ENCODE measurements around the gene PPM1M.

The PPM1M gene

DNA sequence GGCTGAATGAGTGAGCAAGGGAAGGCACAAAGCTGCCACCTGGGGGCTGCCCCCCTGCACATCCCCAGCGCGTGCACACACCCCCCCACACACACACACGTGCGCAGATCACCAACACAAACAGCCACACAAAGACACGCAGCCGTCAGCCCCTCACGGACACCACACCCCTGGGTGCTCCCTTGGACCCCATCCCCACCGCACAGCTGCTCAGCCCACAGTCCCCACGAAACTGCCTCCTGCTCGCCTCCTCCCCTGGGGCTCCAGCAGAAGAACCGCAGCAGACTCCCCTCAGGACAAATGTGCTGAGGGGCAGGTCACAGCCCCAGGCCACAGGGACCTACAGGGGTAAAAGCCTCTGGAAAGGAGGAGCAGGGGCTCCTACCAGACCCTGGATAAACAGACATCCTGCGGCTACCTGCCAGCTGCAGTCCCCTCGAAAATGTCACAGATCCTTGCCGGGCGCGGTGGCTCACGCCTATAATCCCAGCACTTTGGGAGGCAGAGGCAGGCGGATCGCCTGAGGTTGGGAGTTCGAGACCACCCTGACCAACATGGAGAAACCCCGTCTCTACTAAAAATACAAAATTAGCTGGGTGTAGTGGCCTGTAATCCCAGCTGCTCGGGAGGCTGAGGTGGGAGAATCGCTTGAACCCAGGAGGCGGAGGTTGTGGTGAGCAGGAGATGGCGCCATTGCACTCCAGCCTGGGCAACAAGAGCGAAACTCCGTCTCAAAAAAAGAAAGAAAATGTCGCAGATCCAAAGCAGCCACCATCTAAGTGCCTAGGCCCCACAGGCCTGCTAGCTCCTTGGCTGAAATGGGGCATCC lies 13.1 kb upstream of the PPM1M start:
- Histone ChIP-seq H3K27ac (ENCODE audit: extremely low read depth, low read depth, low read length) (no peak overlapping the region), H3K9me3 (ENCODE audit: control insufficient read depth, insufficient read depth, low read depth, low read length) (no peaks in the 10 kb centered on the region), H3K36me3 (ENCODE audit: control insufficient read depth in 2 of 2, insufficient read depth in 1 of 2, low read length in 2 of 2) (peaks cover 0 to 44% of the 10 kb centered on the region in 2 experiments; a peak in 1 of 3 replicates), H3K4me1 (ENCODE audit: control insufficient read depth, insufficient read depth, low read length) (no peaks in the 10 kb centered on the region), H3K4me3 (ENCODE audit: low read depth, low read length) (no peak overlapping the region)
- ChIA-PET POLR2A (interaction anchor here (1.0 kb wide), 1 partner anchor 11 kb away, joined by 3 read pairs; no protein-coding TSS in a partner anchor), CTCF (interaction anchor here (0.7 to 3.4 kb wide), 11 partner anchors 9 to 1568 kb away, joined by 3 to 44 read pairs (median 4); partner anchors contain the start of gene GLYCTK)
- TF ChIP-seq, protein P1, sequence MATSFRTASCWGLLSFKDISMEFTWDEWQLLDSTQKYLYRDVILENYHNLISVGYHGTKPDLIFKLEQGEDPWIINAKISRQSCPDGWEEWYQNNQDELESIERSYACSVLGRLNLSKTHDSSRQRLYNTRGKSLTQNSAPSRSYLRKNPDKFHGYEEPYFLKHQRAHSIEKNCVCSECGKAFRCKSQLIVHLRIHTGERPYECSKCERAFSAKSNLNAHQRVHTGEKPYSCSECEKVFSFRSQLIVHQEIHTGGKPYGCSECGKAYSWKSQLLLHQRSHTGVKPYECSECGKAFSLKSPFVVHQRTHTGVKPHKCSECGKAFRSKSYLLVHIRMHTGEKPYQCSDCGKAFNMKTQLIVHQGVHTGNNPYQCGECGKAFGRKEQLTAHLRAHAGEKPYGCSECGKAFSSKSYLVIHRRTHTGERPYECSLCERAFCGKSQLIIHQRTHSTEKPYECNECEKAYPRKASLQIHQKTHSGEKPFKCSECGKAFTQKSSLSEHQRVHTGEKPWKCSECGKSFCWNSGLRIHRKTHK (tag by site-specific recombination; IDR thresholded peaks at IDR 0.05) = no peak
- TF ChIP-seq ZNF600 (tag by site-specific recombination; IDR thresholded peaks at IDR 0.05) (peak; percentile 38; the same call in 1 of the 2 replicates), EGR2 (tag by site-specific recombination; IDR thresholded peaks at IDR 0.05; ENCODE audit: low read depth) (no peak), GLIS2 (tag by site-specific recombination; IDR thresholded peaks at IDR 0.05) (peak; percentile 32; the same call in 1 of the 2 replicates), ZNF776 (tag by site-specific recombination; IDR thresholded peaks at IDR 0.05; ENCODE audit: borderline replicate concordance) (no peak), ZNF654 (tag by site-specific recombination; IDR thresholded peaks at IDR 0.05; ENCODE audit: low read depth) (peak; percentile 66), MZF1 (tag by site-specific recombination; IDR thresholded peaks at IDR 0.05; ENCODE audit: borderline replicate concordance) (no peak), ZNF530 (tag by site-specific recombination; IDR thresholded peaks at IDR 0.05; ENCODE audit: low read depth) (no peak)
- TF ChIP-seq, protein P2, sequence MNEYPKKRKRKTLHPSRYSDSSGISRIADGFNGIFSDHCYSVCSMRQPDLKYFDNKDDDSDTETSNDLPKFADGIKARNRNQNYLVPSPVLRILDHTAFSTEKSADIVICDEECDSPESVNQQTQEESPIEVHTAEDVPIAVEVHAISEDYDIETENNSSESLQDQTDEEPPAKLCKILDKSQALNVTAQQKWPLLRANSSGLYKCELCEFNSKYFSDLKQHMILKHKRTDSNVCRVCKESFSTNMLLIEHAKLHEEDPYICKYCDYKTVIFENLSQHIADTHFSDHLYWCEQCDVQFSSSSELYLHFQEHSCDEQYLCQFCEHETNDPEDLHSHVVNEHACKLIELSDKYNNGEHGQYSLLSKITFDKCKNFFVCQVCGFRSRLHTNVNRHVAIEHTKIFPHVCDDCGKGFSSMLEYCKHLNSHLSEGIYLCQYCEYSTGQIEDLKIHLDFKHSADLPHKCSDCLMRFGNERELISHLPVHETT (tag by site-specific recombination; IDR thresholded peaks at IDR 0.05) = no peak
- TF ChIP-seq, protein P3, sequence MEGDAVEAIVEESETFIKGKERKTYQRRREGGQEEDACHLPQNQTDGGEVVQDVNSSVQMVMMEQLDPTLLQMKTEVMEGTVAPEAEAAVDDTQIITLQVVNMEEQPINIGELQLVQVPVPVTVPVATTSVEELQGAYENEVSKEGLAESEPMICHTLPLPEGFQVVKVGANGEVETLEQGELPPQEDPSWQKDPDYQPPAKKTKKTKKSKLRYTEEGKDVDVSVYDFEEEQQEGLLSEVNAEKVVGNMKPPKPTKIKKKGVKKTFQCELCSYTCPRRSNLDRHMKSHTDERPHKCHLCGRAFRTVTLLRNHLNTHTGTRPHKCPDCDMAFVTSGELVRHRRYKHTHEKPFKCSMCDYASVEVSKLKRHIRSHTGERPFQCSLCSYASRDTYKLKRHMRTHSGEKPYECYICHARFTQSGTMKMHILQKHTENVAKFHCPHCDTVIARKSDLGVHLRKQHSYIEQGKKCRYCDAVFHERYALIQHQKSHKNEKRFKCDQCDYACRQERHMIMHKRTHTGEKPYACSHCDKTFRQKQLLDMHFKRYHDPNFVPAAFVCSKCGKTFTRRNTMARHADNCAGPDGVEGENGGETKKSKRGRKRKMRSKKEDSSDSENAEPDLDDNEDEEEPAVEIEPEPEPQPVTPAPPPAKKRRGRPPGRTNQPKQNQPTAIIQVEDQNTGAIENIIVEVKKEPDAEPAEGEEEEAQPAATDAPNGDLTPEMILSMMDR (tag by site-specific recombination; IDR thresholded peaks at IDR 0.05) = 0 out of 2 replicates have a peak, but pooled peaks have one; percentile 24
- TF ChIP-seq, protein P4, sequence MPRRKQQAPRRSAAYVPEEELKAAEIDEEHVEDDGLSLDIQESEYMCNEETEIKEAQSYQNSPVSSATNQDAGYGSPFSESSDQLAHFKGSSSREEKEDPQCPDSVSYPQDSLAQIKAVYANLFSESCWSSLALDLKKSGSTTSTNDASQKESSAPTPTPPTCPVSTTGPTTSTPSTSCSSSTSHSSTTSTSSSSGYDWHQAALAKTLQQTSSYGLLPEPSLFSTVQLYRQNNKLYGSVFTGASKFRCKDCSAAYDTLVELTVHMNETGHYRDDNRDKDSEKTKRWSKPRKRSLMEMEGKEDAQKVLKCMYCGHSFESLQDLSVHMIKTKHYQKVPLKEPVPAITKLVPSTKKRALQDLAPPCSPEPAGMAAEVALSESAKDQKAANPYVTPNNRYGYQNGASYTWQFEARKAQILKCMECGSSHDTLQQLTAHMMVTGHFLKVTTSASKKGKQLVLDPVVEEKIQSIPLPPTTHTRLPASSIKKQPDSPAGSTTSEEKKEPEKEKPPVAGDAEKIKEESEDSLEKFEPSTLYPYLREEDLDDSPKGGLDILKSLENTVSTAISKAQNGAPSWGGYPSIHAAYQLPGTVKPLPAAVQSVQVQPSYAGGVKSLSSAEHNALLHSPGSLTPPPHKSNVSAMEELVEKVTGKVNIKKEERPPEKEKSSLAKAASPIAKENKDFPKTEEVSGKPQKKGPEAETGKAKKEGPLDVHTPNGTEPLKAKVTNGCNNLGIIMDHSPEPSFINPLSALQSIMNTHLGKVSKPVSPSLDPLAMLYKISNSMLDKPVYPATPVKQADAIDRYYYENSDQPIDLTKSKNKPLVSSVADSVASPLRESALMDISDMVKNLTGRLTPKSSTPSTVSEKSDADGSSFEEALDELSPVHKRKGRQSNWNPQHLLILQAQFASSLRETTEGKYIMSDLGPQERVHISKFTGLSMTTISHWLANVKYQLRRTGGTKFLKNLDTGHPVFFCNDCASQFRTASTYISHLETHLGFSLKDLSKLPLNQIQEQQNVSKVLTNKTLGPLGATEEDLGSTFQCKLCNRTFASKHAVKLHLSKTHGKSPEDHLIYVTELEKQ (tag by site-specific recombination; IDR thresholded peaks at IDR 0.05; ENCODE audit: borderline replicate concordance) = no peak

DNA sequence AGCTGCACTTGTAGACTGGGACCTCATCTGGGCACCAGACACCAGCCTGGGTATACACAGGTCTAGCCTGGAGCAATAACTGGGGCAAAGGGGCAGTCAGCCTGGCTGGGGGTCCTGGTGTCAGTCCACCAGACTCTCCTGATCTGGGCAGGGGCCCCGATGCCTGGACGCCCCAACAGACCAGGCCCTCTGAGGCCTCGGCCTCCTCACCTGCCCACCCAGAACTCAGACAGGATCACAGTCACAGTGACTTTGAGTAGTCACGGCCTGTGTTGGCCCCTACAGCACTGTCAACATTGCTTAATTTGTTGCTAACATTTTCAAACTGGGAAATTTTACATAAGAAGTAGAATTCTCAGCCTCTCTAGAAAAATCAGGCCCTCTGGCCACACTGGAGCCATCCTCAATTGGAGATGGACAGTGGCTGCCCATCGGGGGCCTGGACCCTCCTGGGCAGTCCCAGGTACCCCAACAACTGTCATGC lies 12.4 kb upstream of the PPM1M start:
- H3K4me3 ChIP-seq (ENCODE audit: low read depth, low read length) = no peak overlapping the region
- CTCF ChIA-PET = interaction anchor here (0.7 to 3.4 kb wide), 5 partner anchors 13 to 1569 kb away, joined by 3 to 44 read pairs (median 19); no protein-coding TSS in a partner anchor
- POLR2A ChIA-PET = interaction anchor here (0.7 kb wide), 1 partner anchor 55 kb away, joined by 5 read pairs; no protein-coding TSS in a partner anchor
- no peaks in the 10 kb centered on the region for H3K4me1 ChIP-seq (ENCODE audit: control insufficient read depth, insufficient read depth, low read length)
- H3K27ac ChIP-seq (ENCODE audit: extremely low read depth, low read depth, low read length) = no peak overlapping the region
- TF ChIP-seq ZNF529 (tag by site-specific recombination; IDR thresholded peaks at IDR 0.05; ENCODE audit: insufficient replicate concordance) (no peak), TCF7L2 (IDR thresholded peaks at IDR 0.05; ENCODE audit: borderline replicate concordance, low read depth, low read length) (no peak), ZNF843 (tag by site-specific recombination; IDR thresholded peaks at IDR 0.05) (no peak), SP2 (tag by site-specific recombination; IDR thresholded peaks at IDR 0.05) (no peak), ZNF48 (tag by site-specific recombination; IDR thresholded peaks at IDR 0.05) (no peak), ZNF112 (tag by site-specific recombination; IDR thresholded peaks at IDR 0.05) (no peak), KLF16 (tag by site-specific recombination; IDR thresholded peaks at IDR 0.05) (no peak), ZNF324 (tag by site-specific recombination; IDR thresholded peaks at IDR 0.05) (no peak), ZNF202 (tag by site-specific recombination; IDR thresholded peaks at IDR 0.05; ENCODE audit: borderline replicate concordance) (no peak), ZNF830 (tag by site-specific recombination; IDR thresholded peaks at IDR 0.05; ENCODE audit: low read depth) (no peak), ZIC2 (tag by site-specific recombination; IDR thresholded peaks at IDR 0.05) (no peak), ZNF366 (tag by site-specific recombination; conservative IDR thresholded peaks at IDR 0.05) (no peak), EGR2 (tag by site-specific recombination; IDR thresholded peaks at IDR 0.05; ENCODE audit: low read depth) (no peak), ZNF394 (tag by site-specific recombination; IDR thresholded peaks at IDR 0.05; ENCODE audit: borderline replicate concordance) (no peak), RBAK (tag by site-specific recombination; IDR thresholded peaks at IDR 0.05) (no peak), ZBTB21 (tag by site-specific recombination; IDR thresholded peaks at IDR 0.05) (no peak)
- no peaks in the 10 kb centered on the region for H3K9me3 ChIP-seq (ENCODE audit: control insufficient read depth, insufficient read depth, low read depth, low read length)
- H3K36me3 ChIP-seq (ENCODE audit: control insufficient read depth in 2 of 2, insufficient read depth in 1 of 2, low read length in 2 of 2) = peaks cover 0 to 44% of the 10 kb centered on the region in 2 experiments; a peak in 1 of 3 replicates

Measured in HEK293 (cell line).